A549 (cell line): ENCODE results near the gene KIAA0513.

Experiments
- CTCF ChIP-seq: fragments of >200 bp; sonication (Bioruptor Twin); formaldehyde crosslinking; IDR thresholded peaks from 3 replicates; pipeline ENCODE4 v1.5.1; 2016
- EP300 ChIP-seq, 2 experiments: fragments of >200 bp; sonication (Bioruptor Twin); formaldehyde crosslinking; IDR thresholded peaks; 2 replicates in 1 of 2; 3 replicates in 1 of 2; pipeline ENCODE4 v1.6.1; 2016 to 2017
- FOSB ChIP-seq: fragments of 250-450 bp; sonication (Bioruptor Pico); IDR thresholded peaks from 2 replicates; pipeline ENCODE4 v1.5.0; 2020; ENCODE audit warnings: mild to moderate bottlenecking, moderate library complexity
- KDM1A ChIP-seq: fragments of 200-600 bp; sonication (generic); IDR thresholded peaks from 2 replicates; pipeline ENCODE4 v1.6.1; 2016; ENCODE audit warnings: low read depth, mild to moderate bottlenecking
- PBX3 ChIP-seq: IDR thresholded peaks from 2 replicates; pipeline ENCODE4 v1.6.1; 2012
- RCOR1 ChIP-seq: fragments of 150-350 bp; IDR thresholded peaks from 2 replicates; pipeline ENCODE4 v1.6.1; 2014; ENCODE audit warnings: antibody characterized with exemption, low read length, low read depth
- REST ChIP-seq: fragments of 200-600 bp; sonication (generic); IDR thresholded peaks from 2 replicates; pipeline ENCODE4 v1.6.1; 2016; ENCODE audit warnings: antibody characterized with exemption, mild to moderate bottlenecking, moderate library complexity
- SREBF2 ChIP-seq: fragments of 450-650 bp; IDR thresholded peaks from 2 replicates; pipeline ENCODE4 v1.6.1; 2014; ENCODE audit warnings: mild to moderate bottlenecking, moderate library complexity

GRCh38 chr16:85056211-85056748 is 28.7 kb downstream of the KIAA0513 start:
- TF ChIP-seq CTCF (no peak), SREBF2 (no peak), REST (no peak), RCOR1 (no peak), KDM1A (no peak), EP300 (IDR thresholded peaks at IDR 0.05) (no peak), PBX3 (no peak), FOSB (no peak)
